Colonic mucosa (tissue), 4 donors: ENCODE results near the gene CLASP2. TPM values are rescaled to one million over a fixed set of nuclear protein-coding genes. Genes with fewer than 3 reads are reported as not detected.

ENCODE experiments used
- DNase-seq: peaks from one replicate; pipeline ENCODE4 v3.0.0-alpha.2; 2020
- H3K27ac ChIP-seq: fragments of 200-600 bp; one replicate; pipeline ENCODE4 v1.8.0; 2021
- H3K27me3 ChIP-seq: fragments of 200-600 bp; one replicate; pipeline ENCODE4 v1.8.0; 2021
- H3K36me3 ChIP-seq: fragments of 200-600 bp; one replicate; pipeline ENCODE4 v1.8.0; 2021
- H3K4me1 ChIP-seq: fragments of 200-600 bp; one replicate; pipeline ENCODE4 v1.8.0; 2021; ENCODE audit warnings: mild to moderate bottlenecking
- H3K4me3 ChIP-seq: fragments of 200-600 bp; one replicate; pipeline ENCODE4 v1.8.0; 2021
- H3K9ac ChIP-seq, 2 donors: one replicate each; pipeline ENCODE4 v1.7.0; 2013; ENCODE audit warnings: control low read depth in 2 of 2, low read depth in 2 of 2, low read length in 2 of 2
- H3K9me3 ChIP-seq: fragments of 200-600 bp; one replicate; pipeline ENCODE4 v1.8.0; 2021
- CTCF ChIP-seq: fragments of 200-600 bp; IDR thresholded peaks from one replicate; pipeline ENCODE4 v1.8.0; 2022; ENCODE audit warnings: antibody characterized with exemption, mild to moderate bottlenecking
- intact Hi-C: fragments of 100-400 bp; cut with DNase I; formaldehyde crosslinking; loops from one replicate; pipeline ENCODE4 v1.14.1; 2022
- total RNA-seq, 2 donors: library from RNA; stranded (reverse); fragmentation: NEBNext Ultra II Directional in 1 of 2; extraction: Animal tissue kit (Norgen Biotek cat#: 25700) in 1 of 2; gene quantifications; one replicate each; pipeline ENCODE4 v1.2.1, GENCODE V29; 2021
- donor health status: healthy.
- donor health status: DM: no; HTN: no; CAD: no.
- donor health status: DM: no; HTN: no; CAD: no.

Gene CLASP2
- total RNA-seq, 2 donors from 2014 or later: 37.4 to 40.9 TPM

- H3K36me3 ChIP-seq: no peaks in the 10 kb centered on the region
- H3K4me3 ChIP-seq: no peak overlapping the region
- intact Hi-C loops: no loop called here
- TF ChIP-seq CTCF: no peak
- no peak overlapping the region for H3K9ac ChIP-seq
- H3K4me1 ChIP-seq: no peaks in the 10 kb centered on the region
- H3K27ac ChIP-seq: no peak overlapping the region
- no peak for DNase-seq
- no peaks in the 10 kb centered on the region for H3K27me3 ChIP-seq
- no peaks in the 10 kb centered on the region for H3K9me3 ChIP-seq
Observed at GRCh38 chr3:33578325-33579177, 139.5 kb downstream of the CLASP2 start.

- Histone ChIP-seq H3K9ac (no peak overlapping the region), H3K27me3 (no peaks in the 10 kb centered on the region), H3K9me3 (no peaks in the 10 kb centered on the region), H3K4me3 (no peak overlapping the region), H3K4me1 (no peaks in the 10 kb centered on the region), H3K36me3 (no peaks in the 10 kb centered on the region), H3K27ac (no peak overlapping the region)
- TF ChIP-seq CTCF: no peak
- no peak for DNase-seq
- intact Hi-C loops: no loop called here
Observed at GRCh38 chr3:33577588-33577987, 140.5 kb downstream of the CLASP2 start.

GRCh38 chr3:33577173-33577572, 140.9 kb downstream of the CLASP2 start:
- no peak overlapping the region for H3K9ac ChIP-seq
- intact Hi-C loops: no loop called here
- no peak for DNase-seq
- H3K36me3 ChIP-seq: no peaks in the 10 kb centered on the region
- H3K4me1 ChIP-seq: no peaks in the 10 kb centered on the region
- H3K27ac ChIP-seq: no peak overlapping the region
- no peaks in the 10 kb centered on the region for H3K27me3 ChIP-seq
- H3K9me3 ChIP-seq: no peaks in the 10 kb centered on the region
- TF ChIP-seq CTCF: no peak
- no peak overlapping the region for H3K4me3 ChIP-seq

GRCh38 chr3:33575311-33575710, 142.7 kb downstream of the CLASP2 start:
- Histone ChIP-seq H3K36me3 (no peaks in the 10 kb centered on the region), H3K27me3 (no peaks in the 10 kb centered on the region)

GRCh38 chr3:33557829-33558228, 160.2 kb downstream of the CLASP2 start:
- no peaks in the 10 kb centered on the region for H3K36me3 ChIP-seq
- no peaks in the 10 kb centered on the region for H3K27me3 ChIP-seq
- H3K4me3 ChIP-seq: no peak overlapping the region
- no peaks in the 10 kb centered on the region for H3K9me3 ChIP-seq
- no peaks in the 10 kb centered on the region for H3K4me1 ChIP-seq
- H3K27ac ChIP-seq: no peak overlapping the region
- TF ChIP-seq CTCF: no peak
- intact Hi-C loops: no loop called here
- H3K9ac ChIP-seq: no peak overlapping the region
- no peak for DNase-seq

More at GRCh38 chr3:33575311-33575710, 142.7 kb downstream of the CLASP2 start:
- no peak for DNase-seq
- H3K9ac ChIP-seq: no peak overlapping the region
- TF ChIP-seq CTCF: no peak
- H3K9me3 ChIP-seq: no peaks in the 10 kb centered on the region
- H3K4me1 ChIP-seq: no peaks in the 10 kb centered on the region
- intact Hi-C loops: no loop called here
- H3K27ac ChIP-seq: no peak overlapping the region
- H3K4me3 ChIP-seq: no peak overlapping the region
